ENCODE data around the gene OTOR. TPM values are rescaled to one million over a fixed set of nuclear protein-coding genes. Genes with fewer than 3 reads are reported as not detected.

OTOR gene
- total and polyA plus RNA-seq, 11 donors = not detected

- H3K9me3 ChIP-seq = no peaks in the 10 kb centered on the region
- H3K4me1 ChIP-seq = peaks cover 0 to 5% (median 0%) of the 10 kb centered on the region in 12 donors
- H3K4me3 ChIP-seq = no peak overlapping the region
- no peaks in the 10 kb centered on the region for H3K36me3 ChIP-seq
- ATAC-seq = peak in 2 of 4 donors; percentile 13 to 18
- 53 to 58% (median 55%) methylated on average over 11 of the region's 11 CpGs for WGBS, 4 donors
- H3K27me3 ChIP-seq = peaks cover 0 to 10% (median 1%) of the 10 kb centered on the region in 9 donors
- TF ChIP-seq CTCF (IDR thresholded peaks at IDR 0.05) = no peak
- no peak for TF ChIP-seq POLR2A (IDR thresholded peaks at IDR 0.05)
- intact Hi-C loops (cut with DNase I) = loop anchor here in 9 of 10 donors (1.0 to 10.0 kb wide), 5 partner anchors 56 to 243 kb away; no protein-coding TSS in a partner anchor
- no peak for DNase-seq
- H3K27ac ChIP-seq = no peak overlapping the region
Observed at GRCh38 chr20:16760431-16761304, 12.5 kb downstream of the OTOR start.

- Histone ChIP-seq H3K9me3 (no peaks in the 10 kb centered on the region), H3K27ac (no peak overlapping the region), H3K36me3 (no peaks in the 10 kb centered on the region), H3K4me3 (no peak overlapping the region), H3K4me1 (peaks cover 0 to 5% (median 0%) of the 10 kb centered on the region in 12 donors), H3K27me3 (peaks cover 0 to 14% (median 2%) of the 10 kb centered on the region in 9 donors)
- WGBS, 4 donors = 0 to 1% (median 0%) methylated on average over 3 of the region's 3 CpGs
- DNase-seq = peak in 4 of 5 donors; percentile 26 to 38 (median 26)
- peak in 3 of 4 donors; percentile 76 to 78 (median 78) for ATAC-seq
- TF ChIP-seq CTCF (IDR thresholded peaks at IDR 0.05) (peak; percentile 47 to 76 (median 68)), POLR2A (IDR thresholded peaks at IDR 0.05) (no peak)
- intact Hi-C loops (cut with DNase I) = loop anchor here in 9 of 10 donors (1.0 to 10.0 kb wide), 5 partner anchors 57 to 244 kb away; no protein-coding TSS in a partner anchor
Observed at GRCh38 chr20:16761305-16761829, 13.2 kb downstream of the OTOR start.

- Histone ChIP-seq H3K36me3 (no peaks in the 10 kb centered on the region), H3K4me3 (no peak overlapping the region), H3K4me1 (peaks cover 0 to 5% (median 0%) of the 10 kb centered on the region in 12 donors), H3K9me3 (no peaks in the 10 kb centered on the region), H3K27ac (no peak overlapping the region), H3K27me3 (peaks cover 0 to 16% (median 3%) of the 10 kb centered on the region in 9 donors)
- DNase-seq (no peak), ATAC-seq (no peak)
- 33 to 52% (median 46%) methylated on average over 4 of the region's 4 CpGs for WGBS, 4 donors
- no peak for TF ChIP-seq CTCF (IDR thresholded peaks at IDR 0.05)
- TF ChIP-seq POLR2A (IDR thresholded peaks at IDR 0.05) = no peak
- intact Hi-C loops (cut with DNase I) = loop anchor here in 9 of 10 donors (5.0 to 10.0 kb wide), 3 partner anchors 60 to 247 kb away; no protein-coding TSS in a partner anchor
Observed at GRCh38 chr20:16764560-16764959, 16.4 kb downstream of the OTOR start.

GRCh38 chr20:16771213-16771612 is 23.1 kb downstream of the OTOR start:
- Histone ChIP-seq H3K4me3 (no peak overlapping the region), H3K27ac (no peak overlapping the region), H3K4me1 (no peaks in the 10 kb centered on the region), H3K9me3 (peaks cover 0 to 8% (median 0%) of the 10 kb centered on the region in 12 donors), H3K27me3 (peaks cover 0 to 7% (median 0%) of the 10 kb centered on the region in 9 donors), H3K36me3 (no peaks in the 10 kb centered on the region)
- intact Hi-C loops (cut with DNase I) = no loop called here
- ATAC-seq (no peak), DNase-seq (no peak)
- TF ChIP-seq POLR2A (IDR thresholded peaks at IDR 0.05) (no peak), CTCF (IDR thresholded peaks at IDR 0.05) (peak in 1 of 12 donors; percentile 7)

Data from heart left ventricle (tissue), 16 donors.